Measurements from ENCODE around the gene COQ8B. TPM values are rescaled to one million over a fixed set of nuclear protein-coding genes. Genes with fewer than 3 reads are reported as not detected.

The COQ8B gene
- total and polyA plus RNA-seq, 2 donors from 2014 or later = 45.8 to 55.3 TPM

DNA sequence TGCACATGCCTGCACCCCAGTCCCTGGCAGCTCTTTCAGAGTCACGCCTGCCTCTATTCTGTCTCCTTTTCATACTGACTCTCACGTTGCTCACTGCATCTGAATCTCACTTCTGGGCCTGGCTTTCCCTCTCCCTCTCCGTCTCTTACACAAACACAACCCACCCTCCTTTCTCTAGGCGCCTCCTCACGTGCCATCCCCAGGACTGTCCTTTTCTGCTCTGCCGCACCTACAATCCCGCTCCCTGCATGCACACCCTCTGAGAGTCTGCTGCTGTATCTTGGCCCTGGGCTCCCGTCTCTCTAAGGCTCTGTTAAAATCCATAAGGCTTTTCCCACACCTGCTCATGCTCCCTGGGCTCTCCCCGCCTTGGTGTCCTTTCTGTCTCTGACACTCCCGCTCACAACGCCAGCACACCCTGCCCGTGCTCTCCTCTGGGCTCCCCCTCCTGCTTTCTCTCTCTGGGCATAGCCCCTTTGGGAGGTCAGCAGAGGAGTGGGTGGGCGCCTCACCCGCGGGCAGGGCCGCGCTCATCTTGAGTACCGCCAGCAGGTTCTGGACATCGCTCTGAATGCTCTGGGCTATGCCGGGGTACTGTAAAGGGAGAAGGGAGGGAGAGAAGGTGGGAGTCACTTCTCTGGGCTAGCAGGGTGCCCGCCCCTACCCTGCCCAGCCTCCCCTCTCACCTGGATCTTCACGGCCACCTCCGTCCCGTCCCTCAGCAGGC lies 13.5 kb downstream of the COQ8B start:
- no peaks in the 10 kb centered on the region for H3K4me1 ChIP-seq (ENCODE audit: control insufficient read depth in 2 of 3, insufficient read depth in 2 of 3, low read depth in 1 of 3, low read length in 3 of 3)
- peak in 2 of 5 donors; percentile 32 to 39 for DNase-seq
- H3K9me3 ChIP-seq (ENCODE audit: control insufficient read depth in 2 of 3, insufficient read depth in 1 of 3, low read length in 3 of 3) = no peaks in the 10 kb centered on the region
- H3K4me3 ChIP-seq (ENCODE audit: low read length in 3 of 3) = no peak overlapping the region
- no peak for FAIRE-seq
- H3K9ac ChIP-seq (ENCODE audit: low read length in 3 of 3) = no peak overlapping the region
- H3K36me3 ChIP-seq (ENCODE audit: control insufficient read depth in 2 of 3, insufficient read depth in 3 of 3, low read length in 3 of 3) = peaks cover 6 to 18% (median 15%) of the 10 kb centered on the region in 3 donors
- H3K27me3 ChIP-seq (ENCODE audit: control insufficient read depth, insufficient read depth, low read length) = no peaks in the 10 kb centered on the region
- TF ChIP-seq, protein P1, sequence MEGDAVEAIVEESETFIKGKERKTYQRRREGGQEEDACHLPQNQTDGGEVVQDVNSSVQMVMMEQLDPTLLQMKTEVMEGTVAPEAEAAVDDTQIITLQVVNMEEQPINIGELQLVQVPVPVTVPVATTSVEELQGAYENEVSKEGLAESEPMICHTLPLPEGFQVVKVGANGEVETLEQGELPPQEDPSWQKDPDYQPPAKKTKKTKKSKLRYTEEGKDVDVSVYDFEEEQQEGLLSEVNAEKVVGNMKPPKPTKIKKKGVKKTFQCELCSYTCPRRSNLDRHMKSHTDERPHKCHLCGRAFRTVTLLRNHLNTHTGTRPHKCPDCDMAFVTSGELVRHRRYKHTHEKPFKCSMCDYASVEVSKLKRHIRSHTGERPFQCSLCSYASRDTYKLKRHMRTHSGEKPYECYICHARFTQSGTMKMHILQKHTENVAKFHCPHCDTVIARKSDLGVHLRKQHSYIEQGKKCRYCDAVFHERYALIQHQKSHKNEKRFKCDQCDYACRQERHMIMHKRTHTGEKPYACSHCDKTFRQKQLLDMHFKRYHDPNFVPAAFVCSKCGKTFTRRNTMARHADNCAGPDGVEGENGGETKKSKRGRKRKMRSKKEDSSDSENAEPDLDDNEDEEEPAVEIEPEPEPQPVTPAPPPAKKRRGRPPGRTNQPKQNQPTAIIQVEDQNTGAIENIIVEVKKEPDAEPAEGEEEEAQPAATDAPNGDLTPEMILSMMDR (IDR thresholded peaks at IDR 0.05; ENCODE audit: borderline replicate concordance, extremely low read depth, insufficient read depth) = no peak
- intact Hi-C loops (cut with DNase I) = no loop called here
- H3K27ac ChIP-seq (ENCODE audit: low read depth in 2 of 2, low read length in 2 of 2) = no peak overlapping the region

DNA sequence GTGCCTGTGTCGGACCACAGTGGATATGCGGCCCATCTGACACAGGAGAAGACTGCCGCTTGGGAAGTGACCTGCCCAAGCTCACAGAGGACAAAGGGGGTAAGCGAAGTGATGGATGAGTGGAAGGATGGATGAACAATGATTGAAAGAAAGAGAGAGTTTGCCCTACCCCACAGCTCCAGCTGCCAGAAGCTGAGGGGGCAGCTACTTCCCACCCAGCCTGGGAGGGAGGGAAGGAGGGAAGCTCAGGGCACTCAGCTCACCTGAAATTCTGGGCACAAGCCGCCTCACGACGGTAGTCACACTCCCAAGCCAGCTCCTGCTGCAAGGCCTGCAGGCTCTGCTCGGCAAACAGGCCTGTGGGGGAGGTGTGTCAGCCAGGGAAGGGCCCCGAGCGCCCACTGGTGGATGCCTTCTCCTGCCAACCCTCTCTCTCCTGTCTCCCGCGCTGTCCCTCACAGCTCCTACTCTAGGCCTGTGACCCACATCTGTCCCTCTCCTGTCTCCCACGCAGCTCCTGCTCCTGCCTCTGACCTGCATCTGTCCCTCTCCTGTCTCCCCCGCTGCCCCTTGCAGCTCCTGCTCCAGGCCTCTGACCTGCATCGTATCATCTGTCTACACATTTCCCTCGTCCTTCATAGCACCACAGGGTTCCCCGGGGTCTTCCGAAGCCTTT lies 14.2 kb downstream of the COQ8B start:
- H3K36me3 ChIP-seq (ENCODE audit: control insufficient read depth in 2 of 3, insufficient read depth in 3 of 3, low read length in 3 of 3) = peaks cover 6 to 18% (median 15%) of the 10 kb centered on the region in 3 donors
- no peak for FAIRE-seq
- no peak overlapping the region for H3K4me3 ChIP-seq (ENCODE audit: low read length in 3 of 3)
- TF ChIP-seq, protein P1 (IDR thresholded peaks at IDR 0.05; ENCODE audit: borderline replicate concordance, extremely low read depth, insufficient read depth) = no peak
- no peak overlapping the region for H3K9ac ChIP-seq (ENCODE audit: low read length in 3 of 3)
- no peaks in the 10 kb centered on the region for H3K27me3 ChIP-seq (ENCODE audit: control insufficient read depth, insufficient read depth, low read length)
- H3K4me1 ChIP-seq (ENCODE audit: control insufficient read depth in 2 of 3, insufficient read depth in 2 of 3, low read depth in 1 of 3, low read length in 3 of 3) = no peaks in the 10 kb centered on the region
- intact Hi-C loops (cut with DNase I) = no loop called here
- H3K9me3 ChIP-seq (ENCODE audit: control insufficient read depth in 2 of 3, insufficient read depth in 1 of 3, low read length in 3 of 3) = no peaks in the 10 kb centered on the region
- peak in 4 of 5 donors; percentile 78 to 86 (median 82) for DNase-seq
- no peak overlapping the region for H3K27ac ChIP-seq (ENCODE audit: low read depth in 2 of 2, low read length in 2 of 2)

DNA sequence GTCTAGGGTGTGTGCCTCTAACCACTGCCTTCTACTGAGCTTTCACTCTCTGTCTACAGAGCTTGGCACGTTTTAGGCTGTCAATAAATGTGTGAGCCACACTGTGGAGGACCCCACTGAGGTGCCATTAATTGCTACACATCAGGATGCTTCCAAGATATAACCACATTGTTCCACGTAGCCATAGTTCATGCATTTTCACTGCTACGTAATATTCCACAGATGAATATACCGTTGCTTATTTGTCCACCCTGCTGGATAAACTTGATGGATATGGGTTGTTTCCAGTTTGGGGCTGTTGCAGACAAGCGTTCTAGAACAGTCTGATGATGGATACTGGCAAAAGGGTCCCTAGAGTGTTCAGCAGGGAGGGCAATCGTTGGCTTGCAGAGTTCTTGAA lies 14.9 kb downstream of the COQ8B start:
- Histone ChIP-seq H3K9me3 (ENCODE audit: control insufficient read depth in 2 of 3, insufficient read depth in 1 of 3, low read length in 3 of 3) (no peaks in the 10 kb centered on the region), H3K27ac (ENCODE audit: low read depth in 2 of 2, low read length in 2 of 2) (no peak overlapping the region), H3K4me3 (ENCODE audit: low read length in 3 of 3) (no peak overlapping the region), H3K4me1 (ENCODE audit: control insufficient read depth in 2 of 3, insufficient read depth in 2 of 3, low read depth in 1 of 3, low read length in 3 of 3) (no peaks in the 10 kb centered on the region), H3K27me3 (ENCODE audit: control insufficient read depth, insufficient read depth, low read length) (no peaks in the 10 kb centered on the region), H3K9ac (ENCODE audit: low read length in 3 of 3) (no peak overlapping the region), H3K36me3 (ENCODE audit: control insufficient read depth in 2 of 3, insufficient read depth in 3 of 3, low read length in 3 of 3) (peaks cover 6 to 18% (median 15%) of the 10 kb centered on the region in 3 donors)
- FAIRE-seq (no peak), DNase-seq (no peak)
- intact Hi-C loops (cut with DNase I) = no loop called here
- TF ChIP-seq, protein P1 (IDR thresholded peaks at IDR 0.05; ENCODE audit: borderline replicate concordance, extremely low read depth, insufficient read depth) = no peak
